B cell (primary cell): Measurements from ENCODE around the gene FSHB. TPM values are rescaled to one million over a fixed set of nuclear protein-coding genes. Genes with fewer than 3 reads are reported as not detected.

ENCODE experiments used
- ATAC-seq: fragments of 200-7000 bp; cut with Tn5 transposase; one replicate; pipeline ENCODE4 v1.10.0; 2021; ENCODE audit warnings: low read depth, mild to moderate bottlenecking, moderate number of reproducible peaks, moderate library complexity
- CTCF ChIA-PET: fragments of 350-600 bp; sonication (Branson Sonifier 250); formaldehyde crosslinking; loops from one replicate; lab custom pipeline; 2021; ENCODE audit warnings: antibody characterized with exemption, inconsistent platforms; lab: Charles Lee
- POLR2A ChIA-PET: fragments of 350-600 bp; sonication (Branson Sonifier 250); formaldehyde crosslinking; loops from one replicate; lab custom pipeline; 2021; ENCODE audit warnings: antibody characterized with exemption; lab: Charles Lee
- DNase-seq: peaks from one replicate; pipeline ENCODE4 v3.0.0; 2013
- H2AFZ ChIP-seq: 2 replicates; pipeline ENCODE4 v1.6.1; 2012; ENCODE audit warnings: mild to moderate bottlenecking, low read depth, low read length; ENCODE audit not compliant: insufficient read depth, poor library complexity, severe bottlenecking
- H3K27ac ChIP-seq, 2 donors: 1 replicate in 1 of 2; 2 replicates in 1 of 2; pipeline ENCODE4 v1.5.1; 2012 to 2013; ENCODE audit warnings: low read length in 2 of 2, mild to moderate bottlenecking in 2 of 2, moderate library complexity in 1 of 2
- H3K27me3 ChIP-seq, 4 experiments: fragments of 200-600 bp in 1 of 4; sonication (generic) in 1 of 4; replicated peaks in 1 of 4; 1 replicate in 2 of 4; 2 replicates in 2 of 4; pipeline versions ENCODE4 v1.6.1 to v1.7.0; 2013 to 2016; ENCODE audit warnings: low read length in 3 of 4, mild to moderate bottlenecking in 2 of 4, mixed read lengths in 1 of 4, moderate library complexity in 1 of 4; ENCODE audit not compliant: insufficient read depth in 4 of 4, control insufficient read depth in 3 of 4; ENCODE audit errors: control extremely low read depth in 1 of 4
- H3K36me3 ChIP-seq, 2 experiments: replicated peaks in 1 of 2; 1 replicate in 1 of 2; 2 replicates in 1 of 2; pipeline versions ENCODE4 v1.6.1 to v1.7.1; 2013; ENCODE audit warnings: low read length in 1 of 2; ENCODE audit not compliant: insufficient read depth in 2 of 2, control insufficient read depth in 1 of 2; ENCODE audit errors: control extremely low read depth in 1 of 2, extremely low read depth in 1 of 2
- H3K4me1 ChIP-seq, 2 donors: fragments of 200-600 bp in 1 of 2; sonication (generic) in 1 of 2; 1 replicate in 1 of 2; 2 replicates in 1 of 2; pipeline versions ENCODE4 v1.5.1 to v1.6.1; 2013 to 2017; ENCODE audit warnings: low read length in 2 of 2; ENCODE audit not compliant: control insufficient read depth in 2 of 2, insufficient read depth in 2 of 2
- H3K4me2 ChIP-seq: replicated peaks from 2 replicates; pipeline ENCODE3; 2012; ENCODE audit warnings: mild to moderate bottlenecking, low read depth, low read length; ENCODE audit not compliant: poor library complexity, severe bottlenecking
- H3K4me3 ChIP-seq, 5 experiments: fragments of 200-600 bp in 1 of 5; sonication (generic) in 1 of 5; 1 replicate in 3 of 5; 2 replicates in 2 of 5; pipeline versions ENCODE4 v1.5.1 to v1.7.0; 2011 to 2016; ENCODE audit warnings: low read length in 4 of 5, mild to moderate bottlenecking in 4 of 5, low read depth in 2 of 5, control low read depth in 1 of 5, moderate library complexity in 1 of 5; ENCODE audit not compliant: insufficient read depth in 1 of 5; ENCODE audit errors: control extremely low read depth in 1 of 5, extremely low read depth in 1 of 5
- H3K79me2 ChIP-seq: fragments of 200-600 bp; sonication (generic); one replicate; pipeline ENCODE4 v1.6.0; 2016; ENCODE audit warnings: low read length; ENCODE audit not compliant: control insufficient read depth, insufficient read depth
- H3K9ac ChIP-seq: fragments of 200-600 bp; sonication (generic); 2 replicates; pipeline ENCODE4 v1.6.1; 2017; ENCODE audit warnings: mild to moderate bottlenecking, low read length, moderate library complexity
- H3K9me3 ChIP-seq, 3 donors: one replicate each; pipeline versions ENCODE4 v1.6.1 to v1.7.1; 2013; ENCODE audit warnings: low read length in 2 of 3; ENCODE audit not compliant: control insufficient read depth in 2 of 3, insufficient read depth in 1 of 3; ENCODE audit errors: control extremely low read depth in 1 of 3
- H4K20me1 ChIP-seq: 2 replicates; pipeline ENCODE4 v1.6.0; 2012; ENCODE audit warnings: mild to moderate bottlenecking, low read length; ENCODE audit not compliant: insufficient read depth, control insufficient read depth, poor library complexity, severe bottlenecking
- H3K27ac Mint-ChIP-seq: one replicate; pipeline ENCODE4 v1.8.0; 2021; ENCODE audit warnings: mixed read lengths
- H3K27me3 Mint-ChIP-seq: one replicate; pipeline ENCODE4 v1.8.0; 2021; ENCODE audit warnings: mixed read lengths
- H3K4me1 Mint-ChIP-seq: one replicate; pipeline ENCODE4 v1.8.0; 2021; ENCODE audit warnings: mixed read lengths
- H3K4me3 Mint-ChIP-seq: one replicate; pipeline ENCODE4 v1.8.0; 2021; ENCODE audit warnings: mixed read lengths
- H3K9me3 Mint-ChIP-seq: one replicate; pipeline ENCODE4 v1.8.0; 2022; ENCODE audit warnings: mixed read lengths; ENCODE audit not compliant: insufficient read depth
- EZH2 ChIP-seq: IDR thresholded peaks from 2 replicates; pipeline ENCODE4 v1.6.1; 2012; ENCODE audit warnings: borderline replicate concordance, low read depth, mild to moderate bottlenecking, moderate library complexity, low read length; ENCODE audit not compliant: insufficient read depth, poor library complexity, severe bottlenecking
- WGBS: methylation state at CpG from one replicate; pipeline ENCODE4 v1.1.5; 2013; ENCODE audit warnings: missing lambda C conversion rate; ENCODE audit not compliant: insufficient coverage; 5-methylcytosine and 5-hydroxymethylcytosine counted together
- intact Hi-C: fragments of 100-400 bp; cut with micrococcal nuclease; formaldehyde crosslinking; loops from one replicate; pipeline ENCODE4 v1.10.0; 2022
- polyA plus RNA-seq: library from polyadenylated mRNA; depleted of rRNA; stranded (reverse); fragments of >200 nt; gene quantifications from 2 replicates; pipeline ENCODE4 v1.2.3, GENCODE V29; 2012
- total RNA-seq, 2 donors: library from RNA; stranded (reverse); fragments of 120-200 nt in 1 of 2; gene quantifications; 1 replicate in 1 of 2; 2 replicates in 1 of 2; pipeline versions ENCODE4 v1.2.3 to v1.2.4, GENCODE V29; 2013 to 2022
- TF ChIP-seq, protein P1 (sequence below): fragments of 200-600 bp; IDR thresholded peaks from one replicate; pipeline ENCODE4 v1.8.0; 2022; ENCODE audit warnings: antibody characterized with exemption, mild to moderate bottlenecking

Gene FSHB
- total and polyA plus RNA-seq, 2 donors (not counting 1 experiment from before 2014, with no cell fraction given) = not detected

DNA sequence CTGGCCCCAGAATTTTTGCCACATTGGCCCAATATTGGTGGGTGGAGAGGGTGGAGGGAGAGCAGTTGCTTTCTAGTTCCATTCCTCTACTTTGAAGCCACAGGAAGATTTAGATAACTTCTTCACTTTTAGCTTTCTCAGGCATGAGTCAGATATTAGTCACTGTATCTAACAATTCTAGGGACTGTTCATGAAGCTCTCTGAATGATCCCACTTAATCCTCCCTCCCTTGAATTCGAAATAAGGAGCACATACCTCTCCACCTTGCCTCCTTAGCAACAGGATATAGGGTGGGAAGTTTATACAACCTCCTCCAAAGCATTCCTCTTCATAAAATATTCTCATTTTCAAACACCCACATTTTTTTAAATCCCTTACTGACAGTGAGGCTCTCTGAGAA, 13.5 kb downstream of the FSHB start:
- no peak for DNase-seq

DNA sequence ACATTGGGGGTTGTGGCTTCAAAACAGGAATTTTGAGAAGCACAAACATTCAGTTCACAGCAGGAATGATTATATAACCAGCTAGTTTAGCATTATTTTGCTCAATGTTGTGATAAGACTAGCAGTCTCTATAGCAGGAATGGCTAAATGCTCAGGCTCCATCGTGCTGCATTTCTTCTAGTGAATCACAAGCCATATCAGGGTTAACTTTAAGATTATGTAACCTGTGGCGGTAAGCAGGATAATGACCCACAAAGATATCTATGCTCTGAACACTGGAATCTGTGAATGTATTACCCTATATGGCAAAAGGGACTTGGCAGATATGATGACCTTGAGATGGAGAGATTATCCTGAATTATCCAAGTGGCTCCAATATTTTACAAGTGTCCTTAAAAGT, 14.8 kb downstream of the FSHB start:
- no peak overlapping the region for H3K27ac Mint-ChIP-seq
- no peaks in the 10 kb centered on the region for H3K9me3 ChIP-seq
- H3K4me3 ChIP-seq = no peak overlapping the region
- no peaks in the 10 kb centered on the region for H3K79me2 ChIP-seq
- no CpG with 5 or more reads among the region's 2 CpGs for WGBS
- ChIA-PET POLR2A (no interaction called here), CTCF (no interaction called here)
- intact Hi-C loops = no loop called here
- no peak overlapping the region for H3K9ac ChIP-seq
- no peak overlapping the region for H3K4me2 ChIP-seq
- no peaks in the 10 kb centered on the region for H4K20me1 ChIP-seq
- H3K36me3 ChIP-seq = no peaks in the 10 kb centered on the region
- no peaks in the 10 kb centered on the region for H3K27me3 ChIP-seq
- DNase-seq (no peak), ATAC-seq (no peak)
- TF ChIP-seq, protein P1, sequence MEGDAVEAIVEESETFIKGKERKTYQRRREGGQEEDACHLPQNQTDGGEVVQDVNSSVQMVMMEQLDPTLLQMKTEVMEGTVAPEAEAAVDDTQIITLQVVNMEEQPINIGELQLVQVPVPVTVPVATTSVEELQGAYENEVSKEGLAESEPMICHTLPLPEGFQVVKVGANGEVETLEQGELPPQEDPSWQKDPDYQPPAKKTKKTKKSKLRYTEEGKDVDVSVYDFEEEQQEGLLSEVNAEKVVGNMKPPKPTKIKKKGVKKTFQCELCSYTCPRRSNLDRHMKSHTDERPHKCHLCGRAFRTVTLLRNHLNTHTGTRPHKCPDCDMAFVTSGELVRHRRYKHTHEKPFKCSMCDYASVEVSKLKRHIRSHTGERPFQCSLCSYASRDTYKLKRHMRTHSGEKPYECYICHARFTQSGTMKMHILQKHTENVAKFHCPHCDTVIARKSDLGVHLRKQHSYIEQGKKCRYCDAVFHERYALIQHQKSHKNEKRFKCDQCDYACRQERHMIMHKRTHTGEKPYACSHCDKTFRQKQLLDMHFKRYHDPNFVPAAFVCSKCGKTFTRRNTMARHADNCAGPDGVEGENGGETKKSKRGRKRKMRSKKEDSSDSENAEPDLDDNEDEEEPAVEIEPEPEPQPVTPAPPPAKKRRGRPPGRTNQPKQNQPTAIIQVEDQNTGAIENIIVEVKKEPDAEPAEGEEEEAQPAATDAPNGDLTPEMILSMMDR = no peak
- TF ChIP-seq EZH2 = no peak
- H3K4me1 ChIP-seq = no peaks in the 10 kb centered on the region
- H3K4me3 Mint-ChIP-seq = no peak overlapping the region
- H3K27me3 Mint-ChIP-seq = peaks cover 13% of the 10 kb centered on the region
- H3K9me3 Mint-ChIP-seq = no peaks in the 10 kb centered on the region
- H2AFZ ChIP-seq = no peak overlapping the region
- H3K27ac ChIP-seq = no peak overlapping the region
- H3K4me1 Mint-ChIP-seq = no peaks in the 10 kb centered on the region

More for the DNA sequence above, 13.5 kb downstream of the FSHB start:
- H3K27ac ChIP-seq = no peak overlapping the region
- WGBS = no CpG with 5 or more reads among the region's 1 CpG
- no peaks in the 10 kb centered on the region for H3K9me3 ChIP-seq
- H3K27me3 ChIP-seq = no peaks in the 10 kb centered on the region
- H2AFZ ChIP-seq = no peak overlapping the region
- no peaks in the 10 kb centered on the region for H3K4me1 Mint-ChIP-seq
- no peaks in the 10 kb centered on the region for H3K36me3 ChIP-seq
- H3K79me2 ChIP-seq = no peaks in the 10 kb centered on the region
- no peak overlapping the region for H3K9ac ChIP-seq
- no peak overlapping the region for H3K27ac Mint-ChIP-seq
- ChIA-PET POLR2A (no interaction called here), CTCF (no interaction called here)
- intact Hi-C loops = no loop called here
- no peak overlapping the region for H3K4me3 ChIP-seq
- no peak for TF ChIP-seq EZH2
- TF ChIP-seq, protein P1 = no peak
- H3K4me2 ChIP-seq = no peak overlapping the region
- H3K27me3 Mint-ChIP-seq = peaks cover 9% of the 10 kb centered on the region
- ATAC-seq = no peak
- H3K9me3 Mint-ChIP-seq = no peaks in the 10 kb centered on the region
- H4K20me1 ChIP-seq = no peaks in the 10 kb centered on the region
- no peaks in the 10 kb centered on the region for H3K4me1 ChIP-seq
- no peak overlapping the region for H3K4me3 Mint-ChIP-seq
